22Rv1 (cell line): ENCODE data around the gene MSLN.

Source experiments
- H3K27ac ChIP-seq: fragments of 450-650 bp; 2 replicates; pipeline ENCODE4 v1.5.1; 2017
- CTCF ChIP-seq: fragments of 450-650 bp; IDR thresholded peaks from 2 replicates; pipeline ENCODE4 v1.5.1; 2017; ENCODE audit warnings: mild to moderate bottlenecking
- ZFX ChIP-seq: fragments of 450-650 bp; IDR thresholded peaks from 2 replicates; pipeline ENCODE4 v1.6.1; 2017; ENCODE audit warnings: antibody characterized with exemption, borderline replicate concordance

MSLN gene

GRCh38 chr16:756428-756827, 4.1 kb upstream of the MSLN start:
- TF ChIP-seq ZFX (no peak), CTCF (no peak)
- no peak overlapping the region for H3K27ac ChIP-seq

- no peak overlapping the region for H3K27ac ChIP-seq
- TF ChIP-seq ZFX (no peak), CTCF (no peak)
Measured at GRCh38 chr16:759110-759910, 1.2 kb upstream of the MSLN start.

- no peak for TF ChIP-seq CTCF
- TF ChIP-seq ZFX, result no peak
- H3K27ac ChIP-seq, result no peak overlapping the region
Measured at GRCh38 chr16:760065-760464, 469 bp upstream of the MSLN start.

GRCh38 chr16:761625-762513, 1.3 kb downstream of the MSLN start:
- TF ChIP-seq CTCF, result no peak
- TF ChIP-seq ZFX, result no peak
- no peak overlapping the region for H3K27ac ChIP-seq

GRCh38 chr16:762595-763268, 2.2 kb downstream of the MSLN start:
- no peak overlapping the region for H3K27ac ChIP-seq
- TF ChIP-seq ZFX (no peak), CTCF (no peak)

- TF ChIP-seq ZFX (no peak), CTCF (no peak)
- no peak overlapping the region for H3K27ac ChIP-seq
Measured at GRCh38 chr16:763369-764183, 3.0 kb downstream of the MSLN start.
